Measurements from ENCODE around the gene MSI2.

- no peak for TF ChIP-seq CTCF (IDR thresholded peaks at IDR 0.05)
- TF ChIP-seq EZH2 (IDR thresholded peaks at IDR 0.05; ENCODE audit: borderline replicate concordance, insufficient read depth, low read depth, low read length, poor library complexity, severe bottlenecking): no peak
These were observed 330.4 kb downstream of the MSI2 start for GRCh38 chr17:57586742-57587141.

Measured in B cell (primary cell).